KOPT-K1 (cell line): Measurements from ENCODE around the gene P2RY4.

Experiments used
- H3K27ac ChIP-seq: fragments of 200-600 bp; sonication (generic); 2 replicates; pipeline ENCODE4 v1.5.1; 2016; ENCODE audit warnings: antibody characterized with exemption, mild to moderate bottlenecking, low read depth, low read length; ENCODE audit not compliant: poor library complexity, severe bottlenecking
- H3K36me3 ChIP-seq: fragments of 200-600 bp; sonication (generic); 2 replicates; pipeline ENCODE4 v1.5.1; 2017; ENCODE audit warnings: antibody characterized with exemption, mild to moderate bottlenecking, low read length, moderate library complexity; ENCODE audit not compliant: insufficient read depth
- H3K9me3 ChIP-seq: fragments of 200-600 bp; sonication (generic); 2 replicates; pipeline ENCODE4 v1.5.1; 2017; ENCODE audit warnings: antibody characterized with exemption, low read length, mild to moderate bottlenecking; ENCODE audit not compliant: insufficient read depth, poor library complexity, severe bottlenecking

The P2RY4 gene

GRCh38 chrX:70208479-70208878 lies 51.5 kb downstream of the P2RY4 start:
- no peak overlapping the region for H3K27ac ChIP-seq
- no peaks in the 10 kb centered on the region for H3K9me3 ChIP-seq
- no peaks in the 10 kb centered on the region for H3K36me3 ChIP-seq
